GM04504 (cell line): ENCODE data around the gene MIA2.

Experiments
- DNase-seq: peaks from one replicate; pipeline ENCODE4 v3.0.0-alpha.2; 2012; ENCODE audit warnings: low read depth

MIA2 gene

DNA sequence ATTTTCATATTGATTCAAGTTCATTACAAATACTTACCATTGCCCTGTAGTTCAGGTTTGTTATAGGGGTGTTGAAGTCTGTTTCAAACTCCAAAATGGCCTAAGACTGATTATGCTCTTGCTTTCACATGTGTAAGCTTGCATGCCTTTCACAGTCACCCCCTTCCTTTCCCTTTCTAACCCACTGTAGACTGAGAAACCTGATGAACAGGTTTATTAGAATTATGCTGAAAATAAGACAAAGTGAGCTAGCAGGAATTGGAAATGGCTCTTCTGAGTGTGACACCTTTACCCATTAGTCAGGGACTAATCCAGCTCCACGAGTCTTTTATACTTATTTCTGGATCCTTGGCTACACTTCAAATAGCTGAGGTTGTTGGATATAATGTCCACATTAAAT lies 159.6 kb downstream of the MIA2 start:
- no peak for DNase-seq

- no peak for DNase-seq
These were observed 162.0 kb downstream of the MIA2 start for GRCh38 chr14:39395555-39396254.

DNA sequence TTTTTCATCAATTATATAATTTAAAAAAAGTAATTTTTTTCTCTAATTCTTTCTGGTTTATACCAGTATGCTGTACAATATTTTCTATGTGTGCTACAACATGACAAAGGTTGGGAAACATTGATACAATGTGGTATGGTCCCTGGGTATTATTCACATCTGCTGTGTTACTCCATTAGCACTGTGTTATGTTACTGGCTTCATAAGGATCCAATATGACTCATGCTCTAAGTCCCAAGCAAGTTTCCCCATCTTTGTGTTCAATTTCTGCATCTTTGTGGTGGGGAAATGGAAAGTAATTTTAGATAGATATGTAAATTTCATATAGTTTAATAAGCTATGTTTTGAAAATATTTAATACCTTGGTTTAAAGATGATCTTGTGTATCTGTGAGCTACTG lies 162.7 kb downstream of the MIA2 start:
- DNase-seq: no peak

DNA sequence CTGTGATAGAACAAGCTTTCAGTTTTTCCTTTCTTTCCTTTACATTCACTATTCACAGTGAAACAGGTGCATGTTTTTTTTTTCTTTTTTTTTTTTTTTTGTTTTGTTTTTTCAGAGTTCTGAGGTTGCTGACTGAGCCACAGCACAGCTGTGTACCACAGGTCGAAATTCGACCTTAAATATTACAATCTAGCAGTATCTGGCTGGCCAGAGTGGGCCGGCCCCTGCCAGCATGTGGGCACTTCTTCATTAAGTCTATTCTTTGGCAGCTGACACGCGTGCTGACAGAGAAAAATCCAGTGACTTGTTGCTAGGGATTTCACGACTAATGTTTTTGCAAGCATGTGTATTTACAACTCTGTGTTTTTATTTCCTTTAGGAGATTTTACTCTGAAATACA lies 164.7 kb downstream of the MIA2 start:
- no peak for DNase-seq

- DNase-seq: no peak
These were observed 172.8 kb downstream of the MIA2 start for GRCh38 chr14:39406560-39406959.

- no peak for DNase-seq
These were observed 182.4 kb downstream of the MIA2 start for GRCh38 chr14:39416072-39416471.

DNA sequence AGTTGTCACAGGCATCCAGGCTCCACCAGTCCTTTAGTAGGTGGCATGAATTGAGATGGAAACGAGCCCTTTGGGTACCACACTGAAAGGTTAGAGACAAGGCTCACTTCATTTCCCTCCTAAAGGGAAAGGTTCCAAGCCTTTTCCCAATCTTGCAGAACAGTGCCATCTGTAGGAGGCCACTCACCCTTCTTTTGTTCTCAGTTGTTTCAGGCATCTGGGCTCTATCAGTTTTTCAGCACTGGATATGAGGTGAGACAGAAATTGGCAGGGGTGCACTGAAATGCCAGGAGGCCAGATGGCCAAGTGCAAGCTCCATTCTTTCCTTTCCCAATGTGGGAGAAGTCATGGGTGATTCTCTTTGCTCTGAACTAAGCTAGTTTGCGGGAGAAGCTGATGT lies 183.3 kb downstream of the MIA2 start:
- DNase-seq: no peak

- no peak for DNase-seq
These were observed 185.6 kb downstream of the MIA2 start for GRCh38 chr14:39419272-39419671.

DNA sequence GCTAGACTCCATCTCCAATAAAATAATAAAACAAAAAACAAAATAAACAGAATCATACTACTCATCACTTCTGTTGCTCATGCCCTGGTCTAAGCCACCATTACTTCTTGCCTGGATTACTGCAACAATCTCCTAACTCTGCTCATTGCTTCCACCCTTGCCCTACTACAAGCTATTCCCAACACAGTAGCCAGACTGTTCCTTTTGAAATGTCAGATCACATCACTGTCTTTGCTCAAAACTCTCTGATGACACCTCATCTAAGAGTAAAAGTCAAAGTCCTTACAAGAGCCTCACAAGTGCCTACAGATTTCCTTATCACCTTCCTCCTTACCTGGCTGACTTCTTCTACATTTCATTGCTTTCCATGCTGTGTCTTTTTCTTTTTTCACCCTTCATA lies 188.5 kb downstream of the MIA2 start:
- no peak for DNase-seq

- DNase-seq: no peak
These were observed 190.1 kb downstream of the MIA2 start for GRCh38 chr14:39423793-39424192.

DNA sequence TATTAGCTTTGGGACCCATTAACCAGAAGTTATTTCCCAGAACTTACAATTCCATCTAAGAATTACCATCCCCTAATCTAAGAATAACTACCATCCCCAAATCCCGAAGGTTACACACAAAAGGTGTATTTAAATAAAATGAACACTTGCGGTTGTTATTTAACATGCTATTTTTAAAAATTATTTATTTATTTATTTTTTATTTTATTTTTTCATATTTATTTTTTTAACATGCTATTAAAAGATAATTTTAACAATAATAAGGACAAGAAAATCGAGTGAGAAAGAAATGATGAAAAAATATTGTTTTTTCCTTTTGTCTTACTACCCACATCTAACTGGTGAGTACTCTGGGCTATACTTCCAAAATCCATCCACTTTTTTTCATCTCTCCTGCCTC lies 192.2 kb downstream of the MIA2 start:
- DNase-seq: no peak

DNA sequence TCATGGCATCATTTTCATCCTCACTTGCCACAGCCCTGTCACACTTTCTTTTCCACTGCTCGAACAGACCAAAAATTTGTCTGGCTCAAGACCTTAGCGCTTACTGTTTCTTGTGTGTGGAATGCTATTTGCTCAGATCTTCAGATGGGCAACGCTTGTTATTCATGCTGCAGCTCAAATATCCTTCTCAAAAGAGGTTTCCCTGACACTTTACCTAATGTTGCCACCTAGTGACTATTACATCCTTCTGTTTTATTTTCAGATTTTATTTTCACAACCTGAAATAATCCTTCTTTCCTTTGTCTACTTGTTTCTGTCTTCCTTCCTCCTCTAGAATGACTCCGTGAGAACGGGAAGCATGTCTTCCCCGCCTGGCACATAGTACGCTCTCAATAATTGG lies 192.9 kb downstream of the MIA2 start:
- no peak for DNase-seq

DNA sequence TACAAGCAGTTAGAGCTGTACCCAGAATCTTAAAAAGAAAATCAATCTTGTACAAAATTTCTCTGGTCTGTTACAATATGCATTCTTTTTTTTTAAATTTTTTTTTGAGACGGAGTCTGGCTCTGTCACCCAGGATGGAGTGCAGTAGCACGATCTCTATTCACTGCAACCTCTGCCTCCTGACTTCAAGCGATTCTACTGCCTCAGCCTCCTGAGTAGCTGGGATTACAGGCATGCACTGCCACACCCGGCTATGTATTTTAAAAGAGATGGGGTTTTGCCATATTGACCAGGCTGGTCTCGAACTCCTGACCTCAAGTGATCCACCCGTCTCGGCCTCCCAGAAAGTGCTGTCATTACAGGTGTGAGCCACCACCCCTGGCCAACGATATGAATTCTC lies 194.4 kb downstream of the MIA2 start:
- DNase-seq: no peak

DNA sequence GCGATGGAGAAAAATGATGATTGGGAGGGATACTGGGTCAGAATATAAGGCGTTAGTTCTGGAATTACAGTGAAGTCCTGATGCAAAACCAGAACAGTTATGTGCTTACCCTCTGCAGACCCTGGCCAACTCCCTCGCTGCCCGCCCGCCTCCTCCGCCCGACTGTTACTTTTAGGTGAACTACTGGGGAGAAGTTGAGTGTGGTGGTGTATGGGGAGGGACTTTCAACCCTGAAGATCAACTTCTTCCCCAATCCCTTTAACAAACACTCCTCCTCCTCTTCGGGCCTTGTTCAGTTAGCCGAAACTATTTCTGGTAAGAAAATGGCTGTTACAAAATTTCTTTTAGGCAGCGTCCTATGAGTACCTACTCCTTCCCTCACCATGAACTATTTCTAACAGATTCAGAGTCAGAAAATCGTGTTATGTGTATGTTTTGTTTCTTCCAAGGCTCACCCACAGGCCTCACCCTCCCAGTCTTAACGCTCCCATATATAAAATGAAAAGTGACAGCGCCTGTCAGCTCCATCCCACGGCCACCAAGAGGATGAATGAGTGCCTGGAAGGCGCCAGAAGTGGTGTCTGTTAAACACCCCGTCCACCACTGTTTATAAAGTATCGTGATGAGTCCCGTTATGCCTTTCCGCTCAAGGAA lies 197.2 kb downstream of the MIA2 start:
- no peak for DNase-seq

GRCh38 chr14:39431416-39432178 lies 197.9 kb downstream of the MIA2 start:
- no peak for DNase-seq

GRCh38 chr14:39432179-39432618 lies 198.5 kb downstream of the MIA2 start, which contains the start of gene FBXO33:
FBXO33 (minus strand) TSS chr14:39432433; CDS start chr14:39432162, 271 bp downstream.
- peak; percentile 94 for DNase-seq

- peak; percentile 40 for DNase-seq
These were observed 199.1 kb downstream of the MIA2 start for GRCh38 chr14:39432619-39433451.

DNA sequence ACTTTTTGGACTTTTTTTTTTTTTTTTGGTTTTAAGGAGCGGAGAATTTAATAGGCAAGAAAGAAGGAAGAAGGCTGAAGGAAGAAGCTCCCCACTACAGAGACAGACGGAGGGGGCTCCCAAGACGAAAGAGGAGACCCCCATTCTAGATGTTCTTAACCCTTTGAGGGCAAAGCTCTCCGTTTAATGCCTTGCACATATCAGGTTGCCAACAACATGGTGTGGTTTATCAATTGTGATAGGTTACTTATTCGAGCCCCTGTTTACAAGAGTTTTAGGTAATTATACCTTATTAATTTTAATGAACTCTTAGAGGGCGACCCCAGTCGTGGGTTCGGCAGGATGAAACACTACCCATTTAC lies 199.7 kb downstream of the MIA2 start:
- no peak for DNase-seq

GRCh38 chr14:39434401-39434800 lies 200.7 kb downstream of the MIA2 start:
- no peak for DNase-seq

DNA sequence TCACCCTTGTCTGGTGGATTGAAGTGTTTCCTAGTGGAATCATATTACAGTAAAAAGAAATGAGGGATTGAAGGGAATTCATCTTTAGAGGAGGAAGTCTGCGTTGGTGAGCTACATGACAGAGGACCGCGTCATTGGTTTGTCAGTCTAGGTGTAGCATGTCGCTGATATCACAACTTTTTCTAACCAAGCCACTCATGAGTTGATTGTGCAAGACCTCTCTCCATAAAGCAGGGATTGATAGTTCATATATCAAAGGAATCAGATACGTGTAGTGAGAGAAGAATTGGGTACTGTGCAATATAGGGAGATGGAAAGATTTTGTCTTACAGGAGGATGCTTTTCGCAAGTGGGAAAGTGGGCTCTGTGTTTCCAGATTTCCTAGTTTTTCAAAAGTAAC lies 201.5 kb downstream of the MIA2 start:
- no peak for DNase-seq
